Natural killer cell (primary cell): ENCODE measurements around the gene PERM1. TPM values are rescaled to one million over a fixed set of nuclear protein-coding genes. Genes with fewer than 3 reads are reported as not detected.

Experiments used
- ATAC-seq, 3 donors: fragments of 150-1000 bp in 2 of 3; fragments of 200-7000 bp in 1 of 3; cut with Tn5 transposase; 1 replicate in 1 of 3; 2 replicates in 2 of 3; pipeline ENCODE4 v1.10.0; 2021; ENCODE audit warnings: mild to moderate bottlenecking in 2 of 3, moderate library complexity in 2 of 3
- DNase-seq, 2 donors: peaks; one replicate each; pipeline versions ENCODE4 v3.0.0 to v3.0.0-alpha.2; 2013 to 2021; ENCODE audit warnings: mixed read lengths in 1 of 2
- H3K27ac ChIP-seq: one replicate; pipeline ENCODE4 v1.5.1; 2013; ENCODE audit warnings: mild to moderate bottlenecking, low read length
- H3K27me3 ChIP-seq: one replicate; pipeline ENCODE4 v1.6.1; 2013; ENCODE audit warnings: low read length; ENCODE audit not compliant: control insufficient read depth, insufficient read depth
- H3K36me3 ChIP-seq: one replicate; pipeline ENCODE4 v1.6.1; 2013; ENCODE audit warnings: low read length; ENCODE audit not compliant: control insufficient read depth, insufficient read depth
- H3K4me1 ChIP-seq: one replicate; pipeline ENCODE4 v1.6.1; 2013; ENCODE audit warnings: low read length; ENCODE audit not compliant: control insufficient read depth, insufficient read depth
- H3K4me3 ChIP-seq: one replicate; pipeline ENCODE4 v1.5.1; 2013; ENCODE audit warnings: low read length
- H3K9me3 ChIP-seq: one replicate; pipeline ENCODE4 v1.6.1; 2013; ENCODE audit warnings: low read length; ENCODE audit not compliant: control insufficient read depth, insufficient read depth
- H3K27ac Mint-ChIP-seq, 2 donors: one replicate each; pipeline ENCODE4 v1.8.0; 2022; ENCODE audit warnings: mild to moderate bottlenecking in 2 of 2, mixed read lengths in 2 of 2, moderate library complexity in 1 of 2
- H3K27me3 Mint-ChIP-seq, 2 donors: one replicate each; pipeline ENCODE4 v1.8.0; 2022; ENCODE audit warnings: low read depth in 2 of 2, mixed read lengths in 2 of 2
- H3K36me3 Mint-ChIP-seq: one replicate; pipeline ENCODE4 v1.8.0; 2022; ENCODE audit warnings: mixed read lengths
- H3K4me1 Mint-ChIP-seq, 2 donors: one replicate each; pipeline ENCODE4 v1.8.0; 2022; ENCODE audit warnings: mixed read lengths in 2 of 2
- H3K4me3 Mint-ChIP-seq: one replicate; pipeline ENCODE4 v1.8.0; 2022; ENCODE audit warnings: mild to moderate bottlenecking, moderate library complexity, mixed read lengths
- H3K9me3 Mint-ChIP-seq, 2 donors: one replicate each; pipeline ENCODE4 v1.8.0; 2022; ENCODE audit warnings: mixed read lengths in 2 of 2
- WGBS: methylation state at CpG from one replicate; pipeline ENCODE4 v1.1.7; 2013; ENCODE audit warnings: missing lambda C conversion rate; ENCODE audit not compliant: insufficient coverage; 5-methylcytosine and 5-hydroxymethylcytosine counted together
- intact Hi-C: fragments of 100-400 bp; cut with micrococcal nuclease; formaldehyde crosslinking; loops from one replicate; pipeline ENCODE4 v1.14.2; 2022
- total RNA-seq, 4 donors: library from RNA; stranded (reverse); fragments of 120-200 nt in 1 of 4; gene quantifications; one replicate each; pipeline versions ENCODE4 v1.2.3 to v1.2.4, GENCODE V29; 2013 to 2022
- TF ChIP-seq, protein P1 (sequence below): fragments of 200-600 bp; IDR thresholded peaks from one replicate; pipeline ENCODE4 v1.8.0; 2022; ENCODE audit warnings: antibody characterized with exemption

PERM1 gene
- total RNA-seq, 3 donors from 2014 or later (not counting 1 experiment from before 2014, with no cell fraction given) = not detected

DNA sequence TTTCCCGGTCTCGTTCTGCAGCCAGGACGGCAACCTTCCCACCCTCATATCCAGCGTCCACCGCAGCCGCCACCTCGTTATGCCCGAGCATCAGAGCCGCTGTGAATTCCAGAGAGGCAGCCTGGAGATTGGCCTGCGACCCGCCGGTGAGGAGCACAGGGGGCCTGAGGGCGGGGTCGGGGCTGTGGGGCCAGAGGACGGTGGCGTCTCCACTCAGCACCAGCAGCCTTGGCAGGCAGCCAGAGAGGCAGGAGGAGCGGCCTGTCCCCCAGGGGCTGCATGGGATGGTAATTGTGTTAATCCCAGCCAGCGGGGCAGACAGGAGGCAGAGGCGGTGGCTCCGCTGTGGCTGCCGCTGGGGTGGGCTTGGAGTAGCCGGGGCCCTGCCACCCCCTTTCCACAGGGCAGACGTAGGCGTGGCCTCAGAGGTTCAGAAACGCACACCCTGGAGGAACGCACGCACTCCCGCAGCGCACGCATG, 46.1 kb downstream of the PERM1 start:
- peaks cover 16% of the 10 kb centered on the region for H3K27me3 ChIP-seq
- H3K4me3 ChIP-seq = no peak overlapping the region
- DNase-seq (no peak), ATAC-seq (no peak)
- H3K27me3 Mint-ChIP-seq = peaks cover 18 to 35% of the 10 kb centered on the region in 2 donors
- 48% methylated on average over 30 of the region's 30 CpGs for WGBS
- H3K27ac ChIP-seq = no peak overlapping the region
- H3K9me3 ChIP-seq = no peaks in the 10 kb centered on the region
- H3K36me3 ChIP-seq = no peaks in the 10 kb centered on the region
- H3K36me3 Mint-ChIP-seq = no peaks in the 10 kb centered on the region
- H3K27ac Mint-ChIP-seq = no peak overlapping the region
- peaks cover 17% of the 10 kb centered on the region for H3K4me1 ChIP-seq
- no peak overlapping the region for H3K4me3 Mint-ChIP-seq
- TF ChIP-seq, protein P1, sequence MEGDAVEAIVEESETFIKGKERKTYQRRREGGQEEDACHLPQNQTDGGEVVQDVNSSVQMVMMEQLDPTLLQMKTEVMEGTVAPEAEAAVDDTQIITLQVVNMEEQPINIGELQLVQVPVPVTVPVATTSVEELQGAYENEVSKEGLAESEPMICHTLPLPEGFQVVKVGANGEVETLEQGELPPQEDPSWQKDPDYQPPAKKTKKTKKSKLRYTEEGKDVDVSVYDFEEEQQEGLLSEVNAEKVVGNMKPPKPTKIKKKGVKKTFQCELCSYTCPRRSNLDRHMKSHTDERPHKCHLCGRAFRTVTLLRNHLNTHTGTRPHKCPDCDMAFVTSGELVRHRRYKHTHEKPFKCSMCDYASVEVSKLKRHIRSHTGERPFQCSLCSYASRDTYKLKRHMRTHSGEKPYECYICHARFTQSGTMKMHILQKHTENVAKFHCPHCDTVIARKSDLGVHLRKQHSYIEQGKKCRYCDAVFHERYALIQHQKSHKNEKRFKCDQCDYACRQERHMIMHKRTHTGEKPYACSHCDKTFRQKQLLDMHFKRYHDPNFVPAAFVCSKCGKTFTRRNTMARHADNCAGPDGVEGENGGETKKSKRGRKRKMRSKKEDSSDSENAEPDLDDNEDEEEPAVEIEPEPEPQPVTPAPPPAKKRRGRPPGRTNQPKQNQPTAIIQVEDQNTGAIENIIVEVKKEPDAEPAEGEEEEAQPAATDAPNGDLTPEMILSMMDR = no peak
- intact Hi-C loops = no loop called here
- peaks cover 6 to 13% of the 10 kb centered on the region in 2 donors for H3K4me1 Mint-ChIP-seq
- H3K9me3 Mint-ChIP-seq = no peaks in the 10 kb centered on the region

DNA sequence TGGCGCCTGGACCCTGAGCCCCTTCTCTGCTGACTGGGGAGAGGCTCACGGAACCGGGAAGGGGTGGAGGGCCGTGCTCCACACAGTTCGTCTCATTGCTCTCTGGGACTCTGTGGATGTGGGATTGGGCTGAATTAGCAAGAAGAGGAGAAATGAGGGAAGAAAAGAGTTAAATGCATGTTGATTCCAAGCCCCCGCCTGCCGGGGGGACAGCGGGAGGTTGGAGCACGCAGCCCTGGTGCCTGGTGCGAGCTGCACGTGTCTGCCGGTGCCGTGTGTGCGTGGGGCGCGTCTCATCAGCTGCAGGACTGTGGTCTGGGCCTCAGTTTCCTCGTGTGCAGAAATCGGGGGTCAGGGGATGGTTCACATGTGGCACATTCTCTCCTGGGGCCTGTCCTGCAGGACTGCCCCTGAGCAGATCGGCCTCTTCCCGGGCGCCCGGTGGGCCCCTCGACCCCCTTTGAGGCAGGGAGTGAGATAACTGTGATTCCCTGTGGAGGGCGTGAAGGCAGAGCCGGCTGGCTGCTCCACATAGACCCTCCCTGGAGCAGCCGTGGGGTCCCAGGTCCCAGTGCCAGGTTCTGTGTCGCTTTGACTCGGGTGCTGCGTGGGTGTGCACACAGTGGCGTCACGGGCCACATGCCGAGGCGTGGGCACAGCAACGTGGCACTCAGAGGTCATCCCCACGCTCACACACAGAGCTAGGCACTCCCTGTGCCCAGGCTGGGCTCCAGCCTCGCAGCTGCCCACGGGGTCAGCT, 46.7 kb downstream of the PERM1 start:
- peaks cover 13% of the 10 kb centered on the region for H3K4me1 ChIP-seq
- no peak for DNase-seq
- H3K27me3 ChIP-seq = peaks cover 12% of the 10 kb centered on the region
- TF ChIP-seq, protein P1 = no peak
- 33% methylated on average over 37 of the region's 37 CpGs for WGBS
- no peaks in the 10 kb centered on the region for H3K9me3 ChIP-seq
- H3K36me3 ChIP-seq = no peaks in the 10 kb centered on the region
- Mint-ChIP-seq H3K36me3 (no peaks in the 10 kb centered on the region), H3K27ac (no peak overlapping the region), H3K4me3 (no peak overlapping the region), H3K27me3 (peaks cover 18 to 35% of the 10 kb centered on the region in 2 donors), H3K9me3 (no peaks in the 10 kb centered on the region), H3K4me1 (peaks cover 6 to 9% of the 10 kb centered on the region in 2 donors)
- no peak overlapping the region for H3K4me3 ChIP-seq
- ATAC-seq = no peak
- H3K27ac ChIP-seq = no peak overlapping the region
- intact Hi-C loops = no loop called here

DNA sequence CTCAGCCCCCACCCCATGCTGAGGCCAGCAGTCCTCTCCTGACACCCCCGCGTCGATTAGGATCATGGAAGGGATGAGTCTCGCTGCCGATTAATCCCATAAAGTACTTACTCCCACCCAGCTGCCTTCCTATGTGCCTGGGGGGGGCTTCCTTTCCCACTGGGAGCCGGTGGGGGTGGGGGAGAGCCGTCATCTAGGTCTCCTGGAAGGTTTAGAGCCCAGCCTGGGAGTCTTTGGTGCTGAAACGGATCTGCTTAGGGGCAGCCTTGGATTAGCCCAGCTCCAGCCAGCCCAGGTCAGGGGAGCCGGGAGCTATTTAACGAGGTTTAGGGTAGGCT, 48.3 kb downstream of the PERM1 start:
- no peaks in the 10 kb centered on the region for H3K9me3 Mint-ChIP-seq
- intact Hi-C loops = no loop called here
- no peak overlapping the region for H3K27ac Mint-ChIP-seq
- TF ChIP-seq, protein P1 = no peak
- no peak for ATAC-seq
- peaks cover 6 to 9% of the 10 kb centered on the region in 2 donors for H3K4me1 Mint-ChIP-seq
- H3K36me3 ChIP-seq = no peaks in the 10 kb centered on the region
- no peak overlapping the region for H3K27ac ChIP-seq
- no peaks in the 10 kb centered on the region for H3K36me3 Mint-ChIP-seq
- no peaks in the 10 kb centered on the region for H3K9me3 ChIP-seq
- 64% methylated on average over 10 of the region's 10 CpGs for WGBS
- no peak overlapping the region for H3K4me3 Mint-ChIP-seq
- DNase-seq = no peak
- H3K4me3 ChIP-seq = no peak overlapping the region
- peaks cover 7 to 27% of the 10 kb centered on the region in 2 donors for H3K27me3 Mint-ChIP-seq
- peaks cover 3% of the 10 kb centered on the region for H3K27me3 ChIP-seq
- H3K4me1 ChIP-seq = peaks cover 6% of the 10 kb centered on the region
